Body of pancreas (tissue), 4 donors: ENCODE measurements around the gene PDE4A. TPM values are rescaled to one million over a fixed set of nuclear protein-coding genes. Genes with fewer than 3 reads are reported as not detected.

ENCODE experiments used
- ATAC-seq: fragments of 150-250 bp; one replicate; pipeline ENCODE4 v1.9.1; 2016
- DNase-seq, 4 donors: peaks; one replicate each; pipeline ENCODE4 v3.0.0-alpha.2; 2019
- H3K27ac ChIP-seq, 4 donors: fragments of 200-600 bp; sonication (generic); 1 replicate in 3 of 4; 2 replicates in 1 of 4; pipeline versions ENCODE4 v1.5.1 to v1.6.1; 2016 to 2019; ENCODE audit warnings: mild to moderate bottlenecking in 1 of 4, mixed read lengths in 1 of 4, moderate library complexity in 1 of 4
- H3K27me3 ChIP-seq, 2 donors: fragments of 200-600 bp; sonication (generic); one replicate each; pipeline ENCODE4 v1.6.0; 2016; ENCODE audit warnings: mild to moderate bottlenecking in 1 of 2
- H3K36me3 ChIP-seq, 2 donors: fragments of 200-600 bp; sonication (generic); replicated peaks in 1 of 2; 2 replicates each; pipeline ENCODE4 v1.5.1; 2016; ENCODE audit warnings: low read depth in 2 of 2; ENCODE audit not compliant: insufficient read depth in 1 of 2
- H3K4me1 ChIP-seq: fragments of 200-600 bp; sonication (generic); one replicate; pipeline ENCODE4 v1.6.0; 2016
- H3K4me3 ChIP-seq, 2 donors: fragments of 200-600 bp; sonication (generic); 1 replicate in 1 of 2; 2 replicates in 1 of 2; pipeline ENCODE4 v1.5.1; 2016 to 2019
- H3K9me3 ChIP-seq, 3 donors: fragments of 200-600 bp; sonication (generic); 1 replicate in 2 of 3; 2 replicates in 1 of 3; pipeline ENCODE4 v1.5.1; 2016
- POLR2A ChIP-seq, 3 donors: fragments of 450-650 bp; IDR thresholded peaks; one replicate each; pipeline ENCODE4 v1.6.1; 2016; ENCODE audit warnings: antibody characterized with exemption in 3 of 3, mild to moderate bottlenecking in 2 of 3
- WGBS, 2 donors: methylation state at CpG; one replicate each; pipeline ENCODE4 v1.1.5; 2017; 5-methylcytosine and 5-hydroxymethylcytosine counted together
- intact Hi-C: fragments of 100-400 bp; cut with DNase I; formaldehyde crosslinking; loops from one replicate; pipeline ENCODE4 v1.15.1; 2023
- total RNA-seq, 2 donors: library from RNA; depleted of rRNA; stranded (reverse); fragments of >200 nt; gene quantifications; one replicate each; pipeline ENCODE4 v1.1.0, GENCODE V29; 2016
- TF ChIP-seq, protein P1 (sequence below), 7 experiments: fragments of 450-650 bp in 4 of 7; fragments of 200-600 bp in 3 of 7; sonication (generic) in 3 of 7; IDR thresholded peaks; one replicate each; pipeline ENCODE4 v1.5.1; 2016 to 2019; ENCODE audit warnings: antibody characterized with exemption in 7 of 7

The PDE4A gene
- total RNA-seq, 2 donors from 2014 or later, result 8.8 to 17.1 TPM

GRCh38 chr19:10467104-10467706 lies 46.9 kb downstream of the PDE4A start:
- no peak for ATAC-seq
- intact Hi-C loops, result no loop called here
- H3K4me3 ChIP-seq, result no peak overlapping the region
- no peak for TF ChIP-seq POLR2A (IDR thresholded peaks at IDR 0.05)
- TF ChIP-seq, protein P1, sequence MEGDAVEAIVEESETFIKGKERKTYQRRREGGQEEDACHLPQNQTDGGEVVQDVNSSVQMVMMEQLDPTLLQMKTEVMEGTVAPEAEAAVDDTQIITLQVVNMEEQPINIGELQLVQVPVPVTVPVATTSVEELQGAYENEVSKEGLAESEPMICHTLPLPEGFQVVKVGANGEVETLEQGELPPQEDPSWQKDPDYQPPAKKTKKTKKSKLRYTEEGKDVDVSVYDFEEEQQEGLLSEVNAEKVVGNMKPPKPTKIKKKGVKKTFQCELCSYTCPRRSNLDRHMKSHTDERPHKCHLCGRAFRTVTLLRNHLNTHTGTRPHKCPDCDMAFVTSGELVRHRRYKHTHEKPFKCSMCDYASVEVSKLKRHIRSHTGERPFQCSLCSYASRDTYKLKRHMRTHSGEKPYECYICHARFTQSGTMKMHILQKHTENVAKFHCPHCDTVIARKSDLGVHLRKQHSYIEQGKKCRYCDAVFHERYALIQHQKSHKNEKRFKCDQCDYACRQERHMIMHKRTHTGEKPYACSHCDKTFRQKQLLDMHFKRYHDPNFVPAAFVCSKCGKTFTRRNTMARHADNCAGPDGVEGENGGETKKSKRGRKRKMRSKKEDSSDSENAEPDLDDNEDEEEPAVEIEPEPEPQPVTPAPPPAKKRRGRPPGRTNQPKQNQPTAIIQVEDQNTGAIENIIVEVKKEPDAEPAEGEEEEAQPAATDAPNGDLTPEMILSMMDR (IDR thresholded peaks at IDR 0.05), result no peak
- no peak overlapping the region for H3K27ac ChIP-seq
- no peaks in the 10 kb centered on the region for H3K9me3 ChIP-seq
- H3K27me3 ChIP-seq, result no peaks in the 10 kb centered on the region
- H3K36me3 ChIP-seq, result peaks cover 0 to 7% of the 10 kb centered on the region in 2 donors
- 90 to 98% methylated on average over 4 to 20 of the region's 20 CpGs for WGBS, 2 donors
- DNase-seq, result no peak
- H3K4me1 ChIP-seq, result peaks cover 1% of the 10 kb centered on the region

DNA sequence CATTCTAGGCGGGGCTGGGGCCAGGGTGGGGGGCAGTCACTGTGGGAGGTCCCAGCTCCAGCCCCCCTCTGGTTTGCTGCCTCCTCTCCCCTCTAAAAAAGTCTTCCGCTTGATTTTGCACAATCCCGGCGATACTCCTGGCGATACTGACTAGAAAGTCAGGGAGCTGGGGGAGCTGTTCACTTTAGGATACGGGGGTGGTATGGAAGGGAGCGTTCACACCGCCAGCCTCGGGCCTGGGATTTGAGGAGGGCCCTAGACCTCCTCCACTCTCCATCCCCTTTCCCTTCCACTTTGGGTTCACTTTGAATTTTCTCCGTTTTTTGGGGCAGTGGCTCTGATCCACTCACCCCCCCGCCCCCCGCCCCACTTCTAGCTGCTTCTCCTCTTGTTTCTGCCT lies 47.8 kb downstream of the PDE4A start:
- Histone ChIP-seq H3K4me1 (peaks cover 10% of the 10 kb centered on the region), H3K27ac (no peak overlapping the region), H3K27me3 (no peaks in the 10 kb centered on the region), H3K9me3 (no peaks in the 10 kb centered on the region), H3K36me3 (peaks cover 0 to 7% of the 10 kb centered on the region in 2 donors), H3K4me3 (no peak overlapping the region)
- intact Hi-C loops, result no loop called here
- 88 to 96% methylated on average over 10 to 12 of the region's 12 CpGs for WGBS, 2 donors
- TF ChIP-seq POLR2A (IDR thresholded peaks at IDR 0.05), result no peak
- TF ChIP-seq, protein P1 (IDR thresholded peaks at IDR 0.05), result no peak
- ATAC-seq, result no peak
- DNase-seq, result no peak

DNA sequence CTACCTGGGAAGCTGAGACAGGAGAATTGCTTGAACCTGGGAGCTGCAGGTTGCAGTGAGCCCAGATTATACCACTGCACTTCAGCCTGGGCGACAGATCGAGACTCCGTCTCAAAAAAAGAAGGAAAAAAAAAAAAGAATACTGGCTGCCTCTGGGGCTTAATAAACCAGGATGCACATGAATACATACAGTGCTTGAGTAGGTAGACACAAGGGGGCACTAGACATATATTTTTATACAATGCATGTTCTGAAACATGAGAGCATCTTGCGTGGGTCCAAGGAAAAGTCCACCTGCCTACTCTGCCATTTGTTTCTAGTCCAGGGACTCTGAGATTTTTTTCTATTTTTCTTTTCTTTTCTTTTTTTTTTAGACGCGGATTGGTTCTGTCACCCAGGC lies 51.6 kb downstream of the PDE4A start:
- no peak overlapping the region for H3K27ac ChIP-seq
- H3K27me3 ChIP-seq, result no peaks in the 10 kb centered on the region
- peaks cover 16% of the 10 kb centered on the region for H3K4me1 ChIP-seq
- ATAC-seq (no peak), DNase-seq (peak in 2 of 4 donors; percentile 18 to 22)
- TF ChIP-seq POLR2A (IDR thresholded peaks at IDR 0.05), result no peak
- TF ChIP-seq, protein P1 (IDR thresholded peaks at IDR 0.05), result peak in 6 of 7 experiments; percentile 7 to 41 (median 30)
- WGBS, 2 donors, result 33 to 49% methylated on average over 6 of the region's 6 CpGs
- H3K36me3 ChIP-seq, result peaks cover 0 to 3% of the 10 kb centered on the region in 2 donors
- no peaks in the 10 kb centered on the region for H3K9me3 ChIP-seq
- H3K4me3 ChIP-seq, result no peak overlapping the region
- intact Hi-C loops, result no loop called here

GRCh38 chr19:10473192-10473591 lies 52.9 kb downstream of the PDE4A start:
- Histone ChIP-seq H3K4me3 (no peak overlapping the region), H3K36me3 (no peaks in the 10 kb centered on the region), H3K4me1 (peaks cover 16% of the 10 kb centered on the region), H3K9me3 (no peaks in the 10 kb centered on the region), H3K27me3 (no peaks in the 10 kb centered on the region), H3K27ac (peak overlapping the region; percentile 8 to 69 (median 48))
- peak; percentile 48 to 76 (median 60) for DNase-seq
- TF ChIP-seq POLR2A (IDR thresholded peaks at IDR 0.05), result no peak
- TF ChIP-seq, protein P1 (IDR thresholded peaks at IDR 0.05), result no peak
- ATAC-seq, result peak; percentile 70
- WGBS, 2 donors, result 33 to 35% methylated on average over 5 of the region's 5 CpGs
- intact Hi-C loops, result no loop called here

DNA sequence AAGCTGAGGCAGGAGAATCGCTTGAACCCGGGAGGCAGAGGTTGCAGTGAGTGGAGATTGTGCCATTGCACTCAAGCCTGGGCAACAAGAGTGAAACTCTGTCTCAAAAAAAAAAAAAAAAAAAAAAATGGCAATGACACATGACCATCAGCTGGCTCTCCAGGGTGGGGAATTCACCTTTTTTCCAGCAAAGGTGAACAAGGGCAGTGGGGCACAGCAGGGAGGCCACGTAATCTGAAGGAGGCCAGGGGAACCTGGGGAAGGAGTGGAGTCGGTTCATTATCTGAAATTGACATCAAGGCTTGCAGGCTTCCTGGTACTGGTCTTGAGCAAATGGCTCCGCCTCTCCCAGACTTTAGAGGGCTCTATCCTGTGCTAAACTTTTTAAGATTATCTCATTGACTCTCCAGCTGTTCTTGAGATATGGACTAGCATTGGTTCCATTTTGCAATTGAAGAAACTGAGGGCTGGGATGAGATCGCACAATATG lies 54.7 kb downstream of the PDE4A start:
- ATAC-seq (no peak), DNase-seq (no peak)
- no peak for TF ChIP-seq POLR2A (IDR thresholded peaks at IDR 0.05)
- TF ChIP-seq, protein P1 (IDR thresholded peaks at IDR 0.05), result no peak

More for the DNA sequence above, 54.7 kb downstream of the PDE4A start:
- no peaks in the 10 kb centered on the region for H3K9me3 ChIP-seq
- peaks cover 30% of the 10 kb centered on the region for H3K4me1 ChIP-seq
- H3K27ac ChIP-seq, result no peak overlapping the region
- no peaks in the 10 kb centered on the region for H3K27me3 ChIP-seq
- no peak overlapping the region for H3K4me3 ChIP-seq
- intact Hi-C loops, result no loop called here
- H3K36me3 ChIP-seq, result no peaks in the 10 kb centered on the region
- WGBS, 2 donors, result 54 to 65% methylated on average over 6 of the region's 6 CpGs
